ENCODE data around the gene MS4A4E.
"Not testable (repeated sequence)": the region's sequence is repeated elsewhere in the genome, so short reads cannot be mapped to it uniquely, and the experiment has no call there.

MS4A4E gene

DNA sequence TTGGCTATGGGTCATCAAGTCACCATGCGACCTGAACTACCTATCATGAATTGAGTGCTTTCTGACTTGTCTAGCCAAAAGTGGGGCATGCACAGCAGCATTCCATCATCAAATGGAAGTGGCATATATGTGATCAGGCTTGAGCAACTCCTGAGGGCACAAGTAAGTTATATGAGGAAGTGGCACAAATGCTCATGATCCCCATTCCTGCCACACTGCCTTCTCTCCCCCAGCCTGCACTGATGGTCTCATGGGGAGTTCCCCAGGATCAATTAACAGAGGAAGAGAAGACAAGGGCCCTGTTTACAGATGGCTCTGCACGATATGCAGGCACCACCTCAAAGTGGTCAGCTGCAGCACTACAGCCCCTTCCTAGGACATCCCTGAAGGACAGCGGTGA, 21.8 kb downstream of the MS4A4E start:
- DNase-seq: no peak

DNA sequence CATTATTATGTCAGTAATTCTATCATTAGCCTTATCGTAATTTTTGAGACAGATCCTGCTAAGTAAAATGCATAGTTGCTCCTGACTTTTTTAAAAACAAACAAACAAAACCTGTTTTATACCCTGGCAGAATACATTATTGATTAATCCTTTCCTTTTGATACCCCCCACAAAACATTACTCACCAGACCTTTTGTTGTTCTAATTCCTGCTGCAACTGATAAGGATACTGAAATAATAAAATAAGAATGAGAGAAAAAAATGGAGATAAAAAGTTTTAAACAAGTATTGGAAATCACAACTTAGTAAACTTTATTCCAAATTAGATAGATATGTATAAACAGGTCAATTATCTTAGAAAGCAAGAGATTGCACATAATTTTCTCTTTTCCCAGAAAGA, 28.6 kb downstream of the MS4A4E start:
- no peak for DNase-seq

GRCh38 chr11:60211206-60211605, 31.7 kb downstream of the MS4A4E start:
- no peak for DNase-seq

- no peak for DNase-seq
Measured at GRCh38 chr11:60209977-60210376, 33.0 kb downstream of the MS4A4E start.

GRCh38 chr11:60208951-60209350, 34.0 kb downstream of the MS4A4E start:
- no peak for DNase-seq

DNA sequence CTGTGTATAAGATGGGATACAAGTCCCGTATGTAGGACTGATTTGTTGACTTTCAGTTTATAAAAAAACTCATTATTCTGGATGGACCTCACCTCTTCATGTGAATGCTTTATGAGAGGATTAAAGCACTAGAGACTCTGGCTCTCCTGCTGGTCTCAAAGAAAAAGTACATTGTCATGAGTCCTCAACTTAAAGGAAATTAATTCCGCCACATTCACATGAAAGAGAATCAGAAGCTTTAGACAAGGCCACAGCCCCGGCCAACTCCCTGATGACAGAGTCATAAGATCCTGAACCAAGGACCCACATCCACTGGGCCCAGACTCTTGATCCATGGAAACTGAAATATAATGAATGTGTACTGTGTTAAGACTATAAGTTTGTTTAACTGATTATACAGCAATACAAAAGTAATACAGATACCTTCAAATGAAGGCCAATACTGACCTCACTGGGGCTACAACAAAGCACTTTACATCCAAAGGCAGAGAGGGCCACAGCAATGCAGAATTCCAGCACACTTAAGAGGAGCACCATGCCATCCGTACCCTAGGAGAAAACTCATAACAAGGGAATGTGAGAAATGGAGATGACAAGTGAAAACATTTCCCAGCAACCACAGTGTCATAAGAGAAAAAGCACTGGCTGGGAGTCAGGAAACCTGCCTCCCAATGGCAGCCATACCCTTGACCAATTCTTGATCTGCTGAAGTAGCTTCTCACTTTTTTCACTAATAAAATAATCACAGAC, 34.6 kb downstream of the MS4A4E start:
- no peak for DNase-seq

DNA sequence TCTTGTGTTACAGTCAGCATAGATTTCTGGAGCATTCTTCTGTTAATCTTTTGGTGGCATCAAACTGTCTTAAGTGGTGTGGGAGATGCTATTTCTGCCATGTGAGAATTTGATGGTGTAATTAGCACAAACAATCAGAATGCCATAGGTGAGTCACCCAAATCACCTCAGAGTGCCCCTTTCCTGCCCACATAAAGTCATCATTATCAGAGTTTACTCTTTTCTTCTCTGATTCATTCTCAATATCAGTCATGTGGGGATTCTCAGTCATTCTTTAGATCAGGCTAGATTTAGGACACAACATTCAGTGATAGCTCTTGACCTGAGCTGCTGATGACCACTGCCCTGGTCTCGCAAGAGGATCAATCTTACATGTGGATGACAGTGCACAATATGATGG, 36.3 kb downstream of the MS4A4E start:
- DNase-seq: no peak

GRCh38 chr11:60204922-60205321, 38.0 kb downstream of the MS4A4E start:
- DNase-seq: no peak

DNA sequence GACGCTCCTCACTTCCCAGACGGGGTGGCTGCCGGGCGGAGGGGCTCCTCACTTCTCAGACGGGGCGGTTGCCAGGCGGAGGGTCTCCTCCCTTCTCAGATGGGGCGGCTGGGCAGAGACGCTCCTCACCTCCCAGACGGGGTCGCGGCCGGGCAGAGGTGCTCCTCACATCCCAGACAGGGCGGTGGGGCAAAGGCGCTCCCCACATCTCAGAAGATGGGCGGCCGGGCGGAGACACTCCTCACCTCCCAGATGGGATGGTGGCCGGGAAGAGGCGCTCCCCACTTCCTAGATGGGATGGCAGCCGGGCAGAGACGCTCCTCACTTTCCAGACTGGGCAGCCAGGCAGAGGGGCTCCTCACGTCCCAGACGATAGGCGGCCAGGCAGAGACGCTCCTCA, 41.6 kb downstream of the MS4A4E start:
- DNase-seq: not testable (repeated sequence)

DNA sequence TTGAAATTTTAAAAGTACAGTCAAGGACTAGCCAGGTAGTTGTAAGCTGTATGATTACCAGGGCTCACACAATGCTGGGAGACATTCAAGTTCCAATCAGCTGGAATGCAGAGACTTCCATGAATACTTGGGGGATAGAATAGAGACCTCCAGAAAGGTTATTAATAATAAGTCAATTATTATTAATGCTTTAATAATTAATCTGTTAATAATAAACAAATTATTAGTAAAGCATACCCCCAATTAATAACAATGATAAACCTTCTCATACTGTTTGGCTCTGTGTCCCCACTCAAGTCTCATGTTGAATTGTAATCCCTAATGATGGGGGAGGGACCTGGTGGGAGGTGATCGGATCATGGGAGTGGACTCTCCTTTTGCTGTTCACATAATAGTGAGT, 45.5 kb downstream of the MS4A4E start:
- no peak for DNase-seq

GRCh38 chr11:60195923-60196368, 47.0 kb downstream of the MS4A4E start:
- DNase-seq: no peak

DNA sequence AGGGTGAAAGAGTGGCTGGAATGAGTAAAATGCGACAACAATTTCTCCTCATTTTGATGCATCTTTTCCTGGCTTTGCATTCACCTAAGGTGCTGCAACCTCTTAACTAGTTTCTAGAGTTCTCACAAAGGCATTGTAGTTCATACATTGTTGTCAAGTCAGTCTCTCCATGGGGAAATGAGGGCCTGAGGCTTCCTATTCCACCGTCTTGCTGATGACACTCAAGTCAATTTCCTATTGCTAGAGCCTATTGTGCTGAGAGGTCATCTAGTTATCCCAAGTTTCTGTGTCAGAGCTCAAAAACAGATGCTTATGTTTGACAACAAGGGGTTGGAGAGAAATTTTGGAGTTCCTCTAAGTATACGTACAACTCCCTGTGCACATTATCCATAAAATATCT, 48.4 kb downstream of the MS4A4E start:
- DNase-seq: no peak

DNA sequence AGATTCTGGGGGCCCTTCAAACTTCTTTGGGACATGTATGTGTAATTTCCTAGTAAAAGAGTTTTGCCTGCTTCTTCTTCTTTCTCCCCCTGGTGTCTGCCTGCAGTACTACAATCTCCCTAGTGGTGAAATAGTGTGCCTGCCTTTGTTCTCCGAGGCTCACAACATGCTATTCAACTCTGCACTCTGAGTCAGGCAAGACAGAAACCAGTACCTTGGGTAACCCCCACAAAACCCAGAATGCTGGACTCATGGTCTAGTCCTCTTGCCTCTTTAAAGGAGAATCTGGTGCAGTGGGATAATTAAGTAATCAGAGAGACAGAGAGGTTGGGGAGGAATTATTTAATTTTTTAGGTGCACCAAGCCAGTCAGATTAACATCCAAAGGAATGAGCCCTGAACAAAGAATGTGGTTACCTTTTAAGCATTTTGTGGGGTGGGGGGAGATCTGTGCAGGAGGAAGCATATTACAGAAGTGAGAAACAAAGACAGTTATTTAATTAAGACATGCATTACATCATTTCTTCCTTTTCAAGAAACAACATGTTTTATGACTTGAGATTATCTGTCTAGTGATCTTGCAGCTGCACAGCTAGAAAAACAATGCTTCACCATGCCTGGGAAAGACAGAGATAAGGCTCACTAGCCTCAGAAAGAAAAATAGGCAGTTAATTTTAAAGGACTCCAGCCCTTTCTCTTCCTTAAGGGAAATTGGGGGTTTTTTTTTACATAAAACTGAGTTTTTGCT, 49.1 kb downstream of the MS4A4E start:
- DNase-seq: no peak

DNA sequence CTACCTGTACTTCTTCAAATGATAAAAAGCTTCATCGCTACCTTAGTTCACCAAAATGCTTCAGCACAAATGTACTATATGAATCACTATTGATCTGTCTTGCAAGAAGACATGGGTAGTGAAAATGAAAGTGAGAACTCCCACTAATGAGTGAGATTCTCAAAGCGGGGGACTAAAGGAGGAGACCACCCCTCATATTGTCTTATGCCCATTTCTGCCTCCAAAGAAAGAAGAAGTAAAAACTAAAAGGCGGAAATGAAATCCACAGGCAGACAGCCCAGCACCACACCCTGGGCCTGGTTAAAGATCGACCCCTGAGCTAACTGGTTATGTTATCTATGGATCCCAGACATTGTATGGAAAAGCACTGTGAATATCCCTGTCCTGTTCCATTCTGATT, 50.4 kb downstream of the MS4A4E start:
- not testable (repeated sequence) for DNase-seq

DNA sequence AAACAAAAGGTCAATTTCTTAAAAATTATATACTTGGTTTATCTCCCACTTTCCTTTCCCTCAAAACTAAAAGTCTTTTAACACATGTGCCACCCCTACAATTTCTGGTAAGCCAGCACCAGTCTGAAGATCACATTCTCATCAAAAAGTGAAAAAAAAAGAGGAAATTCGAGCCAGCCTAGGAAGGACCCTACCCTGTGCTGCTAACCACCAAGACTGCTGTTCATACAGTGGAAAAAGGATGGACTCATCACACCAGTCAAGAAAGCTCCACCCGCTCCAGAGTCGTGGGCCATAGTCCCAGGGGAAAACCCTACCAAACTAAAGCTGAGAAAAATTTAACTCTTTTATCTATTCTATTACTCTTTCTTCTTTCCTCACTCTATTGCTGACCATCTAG, 54.5 kb downstream of the MS4A4E start:
- not testable (repeated sequence) for DNase-seq

GRCh38 chr11:60186128-60186527, 56.8 kb downstream of the MS4A4E start:
- DNase-seq: not testable (repeated sequence)

DNA sequence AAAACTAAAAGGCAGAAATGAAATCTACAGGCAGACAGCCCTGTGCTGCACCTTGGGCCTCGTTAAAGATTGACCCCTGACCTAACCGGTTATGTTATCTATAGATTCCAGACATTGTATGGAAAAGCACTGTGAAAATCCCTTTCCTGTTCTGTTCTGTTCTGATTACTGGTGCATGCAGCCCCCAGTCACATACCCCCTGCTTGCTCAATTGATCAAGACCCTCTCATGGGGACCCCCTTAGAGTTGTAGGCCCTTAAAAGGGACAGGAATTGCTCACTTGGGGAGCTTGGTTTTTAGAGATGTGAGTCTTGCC, 57.5 kb downstream of the MS4A4E start:
- not testable (repeated sequence) for DNase-seq

GRCh38 chr11:60184824-60185511, 58.0 kb downstream of the MS4A4E start:
- DNase-seq: no peak

DNA sequence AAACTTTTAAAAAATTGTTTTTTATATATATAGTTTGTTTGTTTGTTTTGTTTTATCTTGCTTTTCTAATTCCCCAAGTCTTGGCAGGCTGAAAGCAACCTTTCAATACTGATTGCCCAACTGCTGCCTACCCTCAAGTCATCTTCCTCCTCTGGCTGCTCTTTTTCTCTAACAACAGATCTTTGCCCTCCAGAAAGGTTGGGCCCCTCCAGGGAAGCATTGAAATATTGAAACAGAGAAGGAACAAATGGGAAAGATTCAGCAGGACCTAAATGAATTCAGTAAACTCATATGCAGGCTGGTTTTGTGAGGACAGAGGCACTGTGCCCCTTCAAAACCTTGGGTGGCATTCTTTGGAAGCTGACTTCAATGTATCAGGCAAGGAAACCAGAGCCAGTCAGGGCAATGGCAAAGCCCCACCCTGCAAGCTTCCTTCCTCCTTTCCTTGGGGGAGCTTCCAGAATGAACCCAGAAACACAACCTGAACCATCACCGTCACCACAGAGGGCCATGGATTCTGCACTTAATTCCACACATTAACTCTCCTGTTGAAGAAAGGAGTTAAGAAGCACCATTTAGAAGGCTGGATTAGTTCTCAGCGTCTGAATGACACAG, 59.2 kb downstream of the MS4A4E start:
- DNase-seq: no peak

- no peak for DNase-seq
Measured at GRCh38 chr11:60182541-60183330, 60.2 kb downstream of the MS4A4E start, which contains the start of gene MS4A6A. Gene MS4A6A, minus strand, starts transcription at chr11:60183083. Its CDS starts 1,356 bp downstream, at chr11:60181727.

GRCh38 chr11:60175860-60176275, 67.1 kb downstream of the MS4A4E start:
- no peak for DNase-seq

DNA sequence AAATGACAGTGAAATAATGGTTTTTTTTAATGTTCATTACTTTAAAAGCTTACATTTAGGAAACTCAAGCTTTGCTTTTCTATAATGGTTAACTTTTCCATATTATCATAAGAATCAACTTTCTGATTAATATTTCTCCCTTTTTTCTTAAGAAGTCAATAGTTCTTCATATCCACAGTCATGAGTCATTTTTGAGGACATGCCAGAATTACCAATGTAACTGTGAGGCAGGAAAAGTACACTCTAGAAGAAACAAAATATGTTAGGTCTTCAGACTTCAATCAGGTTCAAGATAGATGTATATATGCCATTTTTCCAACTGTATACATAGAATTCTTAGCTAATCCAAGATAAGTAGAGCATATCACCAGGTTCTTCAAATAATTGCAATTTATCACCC, 70.9 kb downstream of the MS4A4E start:
- no peak for DNase-seq

DNA sequence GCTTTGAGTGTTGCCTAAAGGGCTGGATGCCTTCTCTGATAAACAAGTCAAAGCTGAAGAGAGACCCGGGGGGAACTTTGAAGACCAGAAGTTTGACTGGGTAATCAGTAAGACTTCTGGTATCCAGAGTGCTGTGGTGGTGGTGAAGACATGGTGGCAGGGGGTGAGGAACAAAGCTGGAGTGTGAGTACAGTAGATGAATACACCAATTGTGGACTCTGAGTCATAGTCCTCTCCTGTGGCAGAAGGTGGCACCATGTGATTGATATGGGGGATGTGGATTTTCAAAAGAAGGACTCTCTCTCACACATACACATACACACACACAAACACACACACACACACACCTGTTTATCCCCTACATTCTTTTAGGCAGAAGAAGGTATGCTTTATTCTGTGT, 72.4 kb downstream of the MS4A4E start:
- DNase-seq: no peak

All from amniotic stem cell (primary cell).